K562 (cell line): ENCODE measurements around the gene SCN1B.

Experiments
- CBFA2T2 ChIP-seq: fragments of 450-650 bp; conservative IDR thresholded peaks from 2 replicates; pipeline ENCODE4 v1.6.1; 2017; ENCODE audit warnings: mild to moderate bottlenecking
- HDAC2 ChIP-seq: fragments of 450-650 bp; IDR thresholded peaks from 2 replicates; pipeline ENCODE4 v1.6.1; 2016; ENCODE audit warnings: mild to moderate bottlenecking
- NR1H2 ChIP-seq: sonication (generic); formaldehyde crosslinking; IDR thresholded peaks from 2 replicates; pipeline ENCODE4 v1.4.0; 2020; ENCODE audit warnings: mild to moderate bottlenecking, missing genetic modification reagents
- RAD21 ChIP-seq, 2 experiments: fragments of 250-450 bp in 1 of 2; fragments of 450-650 bp in 1 of 2; sonication (Bioruptor Pico) in 1 of 2; formaldehyde crosslinking in 1 of 2; IDR thresholded peaks in 1 of 2; conservative IDR thresholded peaks in 1 of 2; 2 replicates each; pipeline versions ENCODE4 v1.4.0 to v1.8.0; 2020 to 2022; ENCODE audit warnings: mild to moderate bottlenecking in 2 of 2, moderate library complexity in 1 of 2
- SMAD1 ChIP-seq: fragments of 150-350 bp; IDR thresholded peaks from 2 replicates; pipeline ENCODE4 v1.6.1; 2014; ENCODE audit warnings: low read length, low read depth; ENCODE audit not compliant: partially characterized antibody

GRCh38 chr19:35048911-35049411 lies 18.7 kb downstream of the SCN1B start:
- TF ChIP-seq SMAD1: no peak
- TF ChIP-seq HDAC2: no peak
- no peak for TF ChIP-seq RAD21 (CRISPR knock-in tag; conservative IDR thresholded peaks at IDR 0.05 in 1 of 2, IDR thresholded peaks at IDR 0.05 in 1 of 2)
- no peak for TF ChIP-seq NR1H2
- TF ChIP-seq CBFA2T2: no peak
